Mucosa of rectum (tissue), 2 donors: ENCODE data around the gene PTPRK.

Experiments used
- H3K27ac ChIP-seq, 2 donors: one replicate each; pipeline ENCODE4 v1.7.0; 2013; ENCODE audit warnings: inconsistent platforms in 2 of 2, low read depth in 2 of 2, low read length in 2 of 2
- H3K27me3 ChIP-seq, 2 donors: one replicate each; pipeline ENCODE4 v1.7.0; 2013; ENCODE audit warnings: low read length in 2 of 2; ENCODE audit not compliant: control insufficient read depth in 2 of 2, insufficient read depth in 2 of 2
- H3K36me3 ChIP-seq, 2 donors: one replicate each; pipeline ENCODE4 v1.7.0; 2013; ENCODE audit warnings: low read length in 2 of 2; ENCODE audit not compliant: control insufficient read depth in 2 of 2, insufficient read depth in 2 of 2
- H3K4me1 ChIP-seq, 2 donors: one replicate each; pipeline ENCODE4 v1.7.0; 2013; ENCODE audit warnings: low read length in 2 of 2, mild to moderate bottlenecking in 1 of 2; ENCODE audit not compliant: control insufficient read depth in 2 of 2, insufficient read depth in 2 of 2
- H3K4me3 ChIP-seq, 2 donors: one replicate each; pipeline ENCODE4 v1.7.0; 2013; ENCODE audit warnings: low read length in 2 of 2
- H3K9ac ChIP-seq, 2 donors: one replicate each; pipeline ENCODE4 v1.7.0; 2013; ENCODE audit warnings: low read length in 2 of 2, low read depth in 1 of 2, mild to moderate bottlenecking in 1 of 2
- H3K9me3 ChIP-seq, 2 donors: one replicate each; pipeline ENCODE4 v1.7.0; 2013; ENCODE audit warnings: low read length in 2 of 2; ENCODE audit not compliant: control insufficient read depth in 2 of 2
- donor health status: healthy.
- donor health status: Normal muscosa, but diverticular disease.

PTPRK gene

DNA sequence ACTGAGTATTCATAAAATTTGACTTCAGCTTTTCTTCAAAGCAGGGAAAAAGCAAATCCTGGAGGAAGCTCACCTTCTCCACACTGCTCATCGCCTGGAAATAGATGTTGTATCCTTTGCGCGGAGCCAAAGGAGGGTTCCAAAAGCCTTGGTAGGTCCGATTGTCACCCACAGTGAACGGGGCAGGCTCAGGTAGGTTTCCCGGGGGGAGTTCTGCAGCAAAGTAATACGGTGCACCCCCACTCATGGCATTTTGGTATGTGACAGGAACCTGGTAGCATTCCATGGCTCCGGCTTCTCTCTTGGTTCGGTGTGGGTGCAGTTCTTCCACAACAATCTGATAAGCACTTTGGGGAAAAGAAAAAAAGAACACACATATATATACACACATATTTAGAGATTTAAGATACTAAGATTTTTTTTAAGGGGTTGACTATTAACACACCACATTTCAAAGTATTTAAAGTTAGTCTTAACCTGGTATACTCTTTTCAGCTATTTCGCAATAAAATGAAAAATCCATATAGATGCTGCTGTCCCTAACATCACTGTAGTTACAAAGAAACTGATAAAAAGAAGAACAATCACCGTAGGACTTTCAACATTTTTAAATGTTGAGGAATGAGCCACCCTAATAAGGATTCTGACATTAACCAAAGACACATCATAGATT is 452.8 kb downstream of the PTPRK start:
- peaks cover 3 to 4% of the 10 kb centered on the region in 2 donors for H3K4me1 ChIP-seq
- no peaks in the 10 kb centered on the region for H3K9me3 ChIP-seq
- no peaks in the 10 kb centered on the region for H3K27me3 ChIP-seq
- H3K9ac ChIP-seq: no peak overlapping the region
- H3K27ac ChIP-seq: no peak overlapping the region
- no peak overlapping the region for H3K4me3 ChIP-seq
- H3K36me3 ChIP-seq: peaks cover 2 to 6% of the 10 kb centered on the region in 2 donors

DNA sequence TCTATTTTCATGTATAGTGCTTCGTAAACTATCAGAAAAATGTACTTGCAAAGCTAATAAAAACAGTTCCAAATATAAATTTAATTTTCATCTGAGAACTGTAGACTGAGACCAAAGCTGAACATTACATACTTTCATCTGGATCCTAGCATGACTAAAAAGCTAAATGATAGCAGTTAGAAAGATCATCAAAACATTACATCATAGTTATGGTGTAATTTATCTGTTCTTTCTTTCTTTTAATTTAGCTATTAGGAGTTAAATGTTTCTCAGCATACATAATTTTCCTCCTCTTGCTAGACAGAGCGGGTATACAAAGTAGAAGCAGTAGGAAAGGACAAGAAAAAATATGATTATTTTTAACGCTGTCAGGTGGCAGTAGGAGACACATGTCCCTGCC is 455.3 kb downstream of the PTPRK start:
- H3K27ac ChIP-seq: no peak overlapping the region
- no peak overlapping the region for H3K4me3 ChIP-seq
- peaks cover 2 to 6% of the 10 kb centered on the region in 2 donors for H3K36me3 ChIP-seq
- H3K9me3 ChIP-seq: no peaks in the 10 kb centered on the region
- H3K27me3 ChIP-seq: no peaks in the 10 kb centered on the region
- H3K4me1 ChIP-seq: peaks cover 3 to 4% of the 10 kb centered on the region in 2 donors
- H3K9ac ChIP-seq: no peak overlapping the region

DNA sequence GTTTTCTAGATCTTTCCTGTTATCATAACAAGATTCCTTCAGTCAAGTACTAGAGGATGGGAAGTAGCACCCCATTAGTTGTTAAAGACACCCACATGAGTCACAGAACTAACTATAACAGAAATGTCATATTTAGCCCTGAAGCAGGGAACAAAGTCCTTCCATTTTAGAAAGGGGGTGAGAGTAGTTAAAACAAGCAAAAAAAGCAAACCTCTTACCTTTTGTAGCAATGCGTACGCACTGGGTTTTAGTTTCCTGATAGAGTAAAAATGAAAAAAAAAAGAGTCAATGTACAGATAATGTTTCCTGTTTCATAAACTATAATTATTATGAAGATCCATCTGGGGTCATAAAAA is 455.9 kb downstream of the PTPRK start:
- peaks cover 2 to 6% of the 10 kb centered on the region in 2 donors for H3K36me3 ChIP-seq
- no peak overlapping the region for H3K27ac ChIP-seq
- peaks cover 3 to 4% of the 10 kb centered on the region in 2 donors for H3K4me1 ChIP-seq
- no peak overlapping the region for H3K4me3 ChIP-seq
- H3K9ac ChIP-seq: no peak overlapping the region
- H3K9me3 ChIP-seq: no peaks in the 10 kb centered on the region
- H3K27me3 ChIP-seq: no peaks in the 10 kb centered on the region

DNA sequence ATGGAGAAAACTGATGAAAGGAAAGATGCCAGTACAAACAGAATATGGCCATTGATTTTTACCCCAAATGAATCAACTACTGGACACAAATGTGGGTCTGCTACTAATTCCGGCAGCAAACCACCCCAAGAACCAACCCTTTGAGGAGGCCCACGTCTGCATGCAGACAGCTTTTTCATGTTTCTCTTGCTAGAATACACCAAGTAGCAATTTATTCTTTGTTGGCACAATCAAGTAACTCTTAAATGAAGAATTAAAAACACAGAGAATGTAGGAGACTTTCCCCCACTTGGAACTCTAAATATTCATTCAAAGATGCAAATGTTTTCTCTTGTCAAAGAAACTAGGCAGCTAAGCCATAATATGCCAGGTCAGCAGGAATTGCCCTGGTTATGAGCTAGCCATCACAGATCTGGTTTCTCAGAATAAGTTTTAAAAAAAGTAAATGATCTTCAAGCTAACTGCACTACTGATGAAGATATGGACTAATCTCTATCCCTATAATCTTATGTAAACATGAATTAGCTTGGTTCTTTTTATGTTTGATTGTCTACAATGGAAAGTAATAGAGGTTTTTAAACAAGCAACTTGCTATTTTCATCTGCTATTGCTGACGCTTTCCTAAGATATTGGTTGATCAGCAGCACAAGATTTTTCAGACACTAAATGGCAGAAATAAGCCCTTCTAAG is 456.4 kb downstream of the PTPRK start:
- Histone ChIP-seq H3K9ac (no peak overlapping the region), H3K4me3 (no peak overlapping the region), H3K36me3 (peaks cover 2 to 6% of the 10 kb centered on the region in 2 donors), H3K9me3 (no peaks in the 10 kb centered on the region), H3K27me3 (no peaks in the 10 kb centered on the region), H3K4me1 (peaks cover 3 to 4% of the 10 kb centered on the region in 2 donors), H3K27ac (no peak overlapping the region)

DNA sequence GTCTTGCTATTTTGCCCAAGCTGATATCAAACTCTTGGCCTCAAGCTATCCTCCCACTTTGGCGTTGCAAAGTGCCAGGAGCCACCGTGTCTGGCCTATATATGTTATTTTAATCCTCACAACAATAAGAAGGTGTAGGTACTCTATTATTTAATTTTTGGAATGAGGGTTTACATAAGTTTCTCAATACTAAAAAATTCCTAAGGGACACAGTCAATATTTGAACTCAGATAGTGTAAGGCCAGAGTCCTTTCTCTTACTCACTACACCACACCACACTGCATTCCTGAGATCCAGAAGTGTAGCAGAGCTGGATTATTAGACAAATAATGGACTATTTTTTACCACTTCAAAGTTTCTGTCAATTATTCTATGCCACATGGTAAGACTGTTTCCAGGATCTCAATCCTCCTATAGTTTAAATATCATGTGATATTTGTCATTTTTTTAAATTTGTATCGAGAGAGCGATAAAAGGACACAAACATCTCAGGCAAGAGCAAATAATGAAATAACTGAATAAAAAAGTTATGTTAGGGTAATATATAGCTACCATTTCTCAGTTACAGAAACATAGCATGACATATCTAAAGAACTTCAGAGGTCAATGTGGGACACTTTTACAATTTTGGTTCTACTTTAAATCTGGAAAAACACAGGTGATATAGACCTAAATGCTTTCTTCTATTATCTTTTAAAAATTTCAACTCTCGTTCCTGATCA is 457.4 kb downstream of the PTPRK start:
- Histone ChIP-seq H3K36me3 (peaks cover 2 to 8% of the 10 kb centered on the region in 2 donors), H3K9ac (no peak overlapping the region), H3K27ac (no peak overlapping the region), H3K27me3 (no peaks in the 10 kb centered on the region), H3K9me3 (no peaks in the 10 kb centered on the region), H3K4me1 (peaks cover 3 to 4% of the 10 kb centered on the region in 2 donors), H3K4me3 (no peak overlapping the region)

DNA sequence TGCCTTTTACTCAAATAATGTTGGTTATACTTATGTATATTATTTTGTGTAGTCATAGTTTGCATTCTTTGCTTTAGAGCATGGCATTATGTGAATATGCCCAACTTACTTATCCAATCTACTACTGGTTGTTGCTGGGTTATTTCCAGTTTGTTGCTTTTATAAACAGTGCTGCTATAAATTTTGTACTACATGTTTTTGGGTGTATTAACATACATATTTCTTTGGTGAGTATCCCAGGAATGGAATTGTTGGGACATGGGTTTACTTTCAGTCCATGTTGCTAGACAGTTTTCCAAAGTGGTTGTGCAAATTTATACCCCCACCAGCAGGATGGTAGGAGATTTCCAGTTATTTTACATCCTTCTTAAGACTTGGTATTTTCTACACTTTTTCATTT is 462.5 kb downstream of the PTPRK start:
- Histone ChIP-seq H3K4me1 (no peaks in the 10 kb centered on the region), H3K36me3 (peaks cover under 1 to 3% of the 10 kb centered on the region in 2 donors), H3K4me3 (no peak overlapping the region), H3K9ac (no peak overlapping the region), H3K27me3 (no peaks in the 10 kb centered on the region), H3K27ac (no peak overlapping the region), H3K9me3 (no peaks in the 10 kb centered on the region)

DNA sequence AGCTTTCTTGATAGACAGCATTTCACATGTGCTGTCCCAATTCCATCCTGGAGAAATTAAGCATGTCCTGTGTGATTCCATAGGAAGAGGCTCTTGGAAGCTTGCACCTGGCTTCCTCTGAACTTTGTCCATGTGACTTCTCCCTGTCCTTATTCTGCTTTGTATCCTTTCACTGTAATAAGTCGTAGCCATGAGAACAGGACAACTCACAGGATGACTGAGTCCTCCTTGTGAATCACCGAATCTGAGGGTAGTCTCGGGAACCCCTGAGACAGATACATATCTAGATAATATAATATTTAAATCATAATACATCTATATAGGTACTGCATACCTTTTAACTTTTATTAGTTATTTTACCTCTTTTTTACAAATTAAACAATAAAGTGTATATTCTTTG is 462.9 kb downstream of the PTPRK start:
- no peak overlapping the region for H3K4me3 ChIP-seq
- no peaks in the 10 kb centered on the region for H3K4me1 ChIP-seq
- no peak overlapping the region for H3K27ac ChIP-seq
- H3K27me3 ChIP-seq: no peaks in the 10 kb centered on the region
- H3K9ac ChIP-seq: no peak overlapping the region
- H3K36me3 ChIP-seq: peaks cover 0 to 3% of the 10 kb centered on the region in 2 donors
- no peaks in the 10 kb centered on the region for H3K9me3 ChIP-seq

DNA sequence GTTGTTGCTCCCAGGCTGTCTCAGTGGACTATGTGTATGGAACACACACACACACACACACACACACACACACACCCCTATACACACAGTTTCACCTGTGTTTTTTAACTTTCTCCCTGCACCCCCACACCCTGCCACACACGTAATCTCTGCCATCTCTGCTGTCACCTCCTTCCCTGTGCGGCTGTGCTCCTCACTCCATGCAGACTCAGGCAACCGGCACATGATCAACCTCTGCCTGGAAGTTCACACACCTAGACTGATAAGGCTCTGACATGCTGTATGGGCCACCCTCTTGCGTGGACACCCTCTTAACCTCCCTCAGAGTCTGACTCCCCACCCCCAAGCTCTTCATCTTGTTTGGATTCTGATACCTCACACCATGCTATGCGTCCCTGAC is 467.3 kb downstream of the PTPRK start:
- Histone ChIP-seq H3K4me1 (no peaks in the 10 kb centered on the region), H3K36me3 (peaks cover 0 to 2% of the 10 kb centered on the region in 2 donors), H3K27me3 (no peaks in the 10 kb centered on the region), H3K27ac (no peak overlapping the region), H3K9ac (no peak overlapping the region), H3K9me3 (no peaks in the 10 kb centered on the region), H3K4me3 (no peak overlapping the region)

DNA sequence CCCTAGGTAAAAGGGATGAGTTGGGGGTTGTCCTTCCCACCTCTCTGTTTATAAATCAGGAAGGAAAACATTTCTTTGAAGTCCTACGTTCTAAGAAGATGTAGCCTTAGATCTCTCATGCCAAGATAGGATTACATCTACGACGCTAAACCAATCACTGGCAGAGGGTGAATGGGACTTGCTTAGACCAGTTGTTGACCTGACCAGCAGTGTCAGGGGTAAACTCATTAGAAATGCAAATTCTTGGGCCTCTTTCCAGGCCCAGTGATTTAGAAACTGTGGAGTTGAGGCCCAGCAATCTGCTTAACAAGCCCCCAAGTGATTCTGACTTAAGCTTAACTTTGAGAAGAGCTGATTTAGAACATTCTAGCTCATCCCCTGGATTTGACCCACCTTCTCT is 472.4 kb downstream of the PTPRK start:
- Histone ChIP-seq H3K4me1 (no peaks in the 10 kb centered on the region), H3K9ac (no peak overlapping the region), H3K27me3 (no peaks in the 10 kb centered on the region), H3K27ac (no peak overlapping the region), H3K4me3 (no peak overlapping the region), H3K36me3 (peaks cover 0 to 2% of the 10 kb centered on the region in 2 donors), H3K9me3 (no peaks in the 10 kb centered on the region)

DNA sequence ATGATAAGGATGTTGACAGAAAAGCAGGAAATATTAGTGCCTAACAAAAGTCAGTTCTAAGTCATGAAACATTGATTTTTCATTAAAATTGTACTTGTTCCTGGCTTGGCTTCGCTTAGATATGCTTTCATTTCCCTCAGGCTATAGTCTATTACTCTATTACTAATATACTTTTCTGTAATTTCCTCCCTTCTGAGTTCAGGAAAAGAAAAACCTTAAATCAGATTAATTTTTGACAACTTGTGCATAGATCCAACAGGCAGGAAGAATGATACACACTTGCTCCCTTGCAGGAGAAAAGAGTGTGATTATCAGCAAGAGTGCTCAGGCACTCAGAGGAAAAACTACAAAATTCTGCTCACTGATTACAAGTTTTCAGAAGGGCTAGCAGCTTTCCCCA is 474.4 kb downstream of the PTPRK start:
- H3K36me3 ChIP-seq: peaks cover 0 to 2% of the 10 kb centered on the region in 2 donors
- no peaks in the 10 kb centered on the region for H3K27me3 ChIP-seq
- H3K4me3 ChIP-seq: no peak overlapping the region
- no peak overlapping the region for H3K9ac ChIP-seq
- no peaks in the 10 kb centered on the region for H3K4me1 ChIP-seq
- H3K9me3 ChIP-seq: no peaks in the 10 kb centered on the region
- no peak overlapping the region for H3K27ac ChIP-seq
